ENCODE results near the gene AHI1. TPM values are rescaled to one million over a fixed set of nuclear protein-coding genes. Genes with fewer than 3 reads are reported as not detected.
"Not testable (repeated sequence)": the region's sequence is repeated elsewhere in the genome, so short reads cannot be mapped to it uniquely, and the experiment has no call there.

The AHI1 gene
- total RNA-seq, 1 experiment from 2014 or later: 4.7 TPM

- not testable (repeated sequence) for H3K27me3 ChIP-seq, H3K36me3 ChIP-seq, DNase-seq, H3K4me3 ChIP-seq, H3K9me3 ChIP-seq
These were observed 157.6 kb downstream of the AHI1 start for GRCh38 chr6:135339920-135340319.

DNA sequence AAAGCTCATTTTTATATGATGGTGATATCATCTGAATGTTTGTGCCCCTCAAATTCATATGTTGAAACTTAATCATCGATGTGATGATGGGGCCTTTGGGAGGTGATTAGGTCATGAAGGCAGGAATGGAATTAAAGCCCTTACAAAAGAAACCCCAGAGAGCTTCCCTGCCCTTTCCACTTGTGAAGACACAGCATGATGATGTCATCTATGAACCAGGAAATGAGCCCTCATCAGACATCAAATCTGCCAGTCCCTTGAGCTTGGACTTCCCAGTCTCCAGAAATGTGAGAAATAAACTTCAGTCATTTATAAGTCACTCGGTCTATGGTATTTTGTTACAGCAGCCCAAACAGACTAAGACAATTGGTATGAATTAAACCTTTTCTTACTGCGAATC, 163.4 kb downstream of the AHI1 start:
- no peak for DNase-seq
- Histone ChIP-seq H3K27me3 (no peaks in the 10 kb centered on the region), H3K4me3 (no peak overlapping the region), H3K36me3 (no peaks in the 10 kb centered on the region; the same call in 1 of the 2 replicates), H3K9me3 (no peaks in the 10 kb centered on the region)

DNA sequence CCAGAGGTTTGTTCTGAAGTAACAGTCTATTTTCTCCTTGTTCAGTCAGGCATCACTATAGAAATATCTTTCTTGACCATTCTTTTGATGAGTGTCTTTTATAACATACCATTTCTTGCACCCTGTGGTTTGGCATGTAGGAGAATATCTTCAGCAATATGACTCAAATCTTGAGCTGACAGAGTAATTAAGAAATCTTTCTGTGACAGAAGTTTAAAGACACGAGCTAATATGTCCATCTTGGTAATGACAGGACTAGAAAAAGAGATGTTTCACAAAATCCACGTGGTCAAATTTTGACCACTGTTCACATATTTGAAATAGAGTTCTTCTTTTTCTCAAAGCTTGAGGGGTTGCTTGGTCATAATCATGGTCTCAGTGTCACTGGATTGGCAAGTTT, 166.5 kb downstream of the AHI1 start:
- no peaks in the 10 kb centered on the region for H3K9me3 ChIP-seq
- H3K27me3 ChIP-seq: no peaks in the 10 kb centered on the region
- no peak overlapping the region for H3K4me3 ChIP-seq
- H3K36me3 ChIP-seq: no peaks in the 10 kb centered on the region; the same call in none of the 2 replicates
- DNase-seq: no peak

GRCh38 chr6:135329851-135330803, 167.4 kb downstream of the AHI1 start:
- H3K9me3 ChIP-seq: no peaks in the 10 kb centered on the region
- H3K4me3 ChIP-seq: no peak overlapping the region
- no peaks in the 10 kb centered on the region for H3K27me3 ChIP-seq
- no peak for DNase-seq
- H3K36me3 ChIP-seq: no peaks in the 10 kb centered on the region; the same call in none of the 2 replicates

- Histone ChIP-seq H3K27me3 (no peaks in the 10 kb centered on the region), H3K4me3 (no peak overlapping the region), H3K9me3 (no peaks in the 10 kb centered on the region), H3K36me3 (no peaks in the 10 kb centered on the region; the same call in none of the 2 replicates)
- DNase-seq: no peak
These were observed 169.4 kb downstream of the AHI1 start for GRCh38 chr6:135328136-135328535.

GRCh38 chr6:135325624-135326424, 171.7 kb downstream of the AHI1 start:
- Histone ChIP-seq H3K4me3 (no peak overlapping the region), H3K27me3 (no peaks in the 10 kb centered on the region), H3K9me3 (no peaks in the 10 kb centered on the region), H3K36me3 (no peaks in the 10 kb centered on the region; the same call in 1 of the 2 replicates)
- no peak for DNase-seq

DNA sequence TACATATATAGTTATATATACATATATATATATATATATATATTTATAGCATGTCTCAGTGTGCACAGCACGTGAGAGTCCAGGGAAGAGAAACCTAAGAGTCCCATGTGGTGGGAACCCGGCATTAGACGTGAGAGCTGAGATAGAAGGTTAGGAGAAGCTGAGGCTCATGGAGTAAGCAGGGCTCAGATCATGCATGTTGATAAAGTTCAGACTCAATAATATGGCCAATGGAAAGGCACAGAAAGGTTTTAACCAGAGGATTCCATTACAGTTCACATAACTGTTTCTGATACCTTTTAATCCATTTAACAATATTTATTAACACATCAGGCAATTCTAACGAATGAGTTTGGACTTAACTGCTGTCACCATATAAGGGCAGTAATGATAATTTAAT, 173.0 kb downstream of the AHI1 start:
- no peaks in the 10 kb centered on the region for H3K27me3 ChIP-seq
- no peaks in the 10 kb centered on the region; the same call in 1 of the 2 replicates for H3K36me3 ChIP-seq
- H3K4me3 ChIP-seq: no peak overlapping the region
- no peaks in the 10 kb centered on the region for H3K9me3 ChIP-seq
- no peak for DNase-seq

DNA sequence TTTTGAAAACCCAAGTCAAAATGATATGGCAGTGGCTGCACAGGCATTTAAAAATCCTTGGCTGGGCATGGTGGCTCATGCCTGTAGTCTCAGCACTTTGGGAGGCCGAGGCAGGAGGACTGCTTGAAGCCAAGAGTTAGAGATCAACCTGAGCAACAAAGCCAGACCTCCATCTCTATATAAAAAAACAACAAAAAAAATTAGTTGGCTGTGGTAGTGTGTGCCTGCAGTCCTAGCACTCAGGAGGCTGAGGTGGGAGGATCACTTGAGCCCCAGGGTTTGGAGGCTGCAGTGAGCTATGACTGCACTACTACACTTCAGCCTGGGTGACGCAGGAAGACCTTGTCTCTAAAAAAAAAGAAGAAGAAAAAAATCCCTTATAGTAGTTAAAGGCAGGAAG, 173.6 kb downstream of the AHI1 start:
- no peak overlapping the region for H3K4me3 ChIP-seq
- no peaks in the 10 kb centered on the region for H3K27me3 ChIP-seq
- no peaks in the 10 kb centered on the region; the same call in 1 of the 2 replicates for H3K36me3 ChIP-seq
- DNase-seq: no peak
- no peaks in the 10 kb centered on the region for H3K9me3 ChIP-seq

- Histone ChIP-seq H3K9me3 (no peaks in the 10 kb centered on the region), H3K27me3 (no peaks in the 10 kb centered on the region), H3K36me3 (no peaks in the 10 kb centered on the region; the same call in none of the 2 replicates), H3K4me3 (no peak overlapping the region)
- DNase-seq: no peak
These were observed 174.3 kb downstream of the AHI1 start for GRCh38 chr6:135323202-135323668.

- no peaks in the 10 kb centered on the region for H3K27me3 ChIP-seq
- no peak for DNase-seq
- H3K9me3 ChIP-seq: no peaks in the 10 kb centered on the region
- H3K4me3 ChIP-seq: no peak overlapping the region
- no peaks in the 10 kb centered on the region; the same call in none of the 2 replicates for H3K36me3 ChIP-seq
These were observed 174.9 kb downstream of the AHI1 start for GRCh38 chr6:135322427-135323201.

DNA sequence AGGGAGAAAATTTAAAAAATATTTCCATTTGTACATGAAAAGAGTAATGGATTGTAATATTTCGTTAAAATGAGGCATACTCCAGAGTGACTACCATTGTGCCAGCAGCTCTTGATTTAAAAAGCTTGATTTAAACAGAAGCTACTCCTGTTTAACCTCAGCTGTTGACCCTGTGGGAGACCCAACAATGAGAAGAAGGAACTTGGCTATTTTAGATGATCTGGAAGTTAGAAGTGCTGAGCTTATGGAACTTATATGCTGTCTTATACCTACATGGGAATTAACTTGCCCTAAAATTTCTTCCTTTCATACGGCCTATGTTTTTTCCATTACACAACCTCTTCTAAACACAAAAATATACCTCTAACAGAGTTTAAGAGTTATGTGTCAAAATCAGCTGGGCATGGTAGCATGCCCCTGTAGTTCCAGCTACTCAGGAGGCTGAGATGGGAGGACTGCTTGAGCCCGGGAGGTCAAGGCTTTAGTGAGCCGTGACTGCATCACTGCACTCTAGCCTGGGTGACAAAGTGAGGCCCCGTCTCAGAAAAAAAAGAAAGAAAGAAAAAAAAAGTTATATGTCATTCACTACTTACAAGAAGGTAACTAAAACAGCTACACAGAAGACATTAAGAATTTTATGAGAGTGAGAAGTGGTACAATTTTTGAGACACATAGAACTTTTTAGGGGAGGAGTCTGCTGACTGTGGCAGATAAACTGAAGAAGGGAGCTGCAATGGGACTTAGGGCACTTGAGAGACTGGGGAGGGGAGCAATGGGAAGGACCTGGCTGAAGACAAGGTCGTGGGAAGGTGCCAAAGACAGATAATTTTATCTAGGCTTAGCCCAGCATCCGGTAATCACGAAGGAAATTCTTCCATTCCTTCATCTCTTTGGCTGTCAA, 176.6 kb downstream of the AHI1 start:
- Histone ChIP-seq H3K36me3 (no peaks in the 10 kb centered on the region; the same call in 1 of the 2 replicates), H3K9me3 (no peaks in the 10 kb centered on the region), H3K4me3 (no peak overlapping the region), H3K27me3 (no peaks in the 10 kb centered on the region)
- no peak for DNase-seq

DNA sequence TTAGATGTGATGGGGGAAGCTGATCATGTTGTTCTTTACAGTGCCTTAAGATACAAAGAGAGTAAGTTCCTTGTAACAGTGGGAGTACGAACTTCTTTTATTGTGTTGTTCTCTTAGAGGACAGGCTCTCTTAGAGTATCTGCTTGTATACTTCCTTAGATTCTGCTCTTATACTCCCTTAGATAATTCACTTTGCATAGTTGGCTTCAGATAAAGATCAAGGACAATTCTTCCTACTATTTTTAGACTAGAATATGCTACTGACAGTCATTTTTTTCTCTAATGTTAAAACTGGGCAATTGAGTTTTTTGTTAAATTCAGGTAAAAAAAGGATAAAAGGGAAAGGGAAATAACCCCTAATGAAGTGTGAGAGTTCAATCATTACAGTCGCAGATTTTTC, 177.7 kb downstream of the AHI1 start:
- Histone ChIP-seq H3K27me3 (no peaks in the 10 kb centered on the region), H3K36me3 (no peaks in the 10 kb centered on the region; the same call in 1 of the 2 replicates), H3K4me3 (no peak overlapping the region), H3K9me3 (no peaks in the 10 kb centered on the region)
- no peak for DNase-seq

DNA sequence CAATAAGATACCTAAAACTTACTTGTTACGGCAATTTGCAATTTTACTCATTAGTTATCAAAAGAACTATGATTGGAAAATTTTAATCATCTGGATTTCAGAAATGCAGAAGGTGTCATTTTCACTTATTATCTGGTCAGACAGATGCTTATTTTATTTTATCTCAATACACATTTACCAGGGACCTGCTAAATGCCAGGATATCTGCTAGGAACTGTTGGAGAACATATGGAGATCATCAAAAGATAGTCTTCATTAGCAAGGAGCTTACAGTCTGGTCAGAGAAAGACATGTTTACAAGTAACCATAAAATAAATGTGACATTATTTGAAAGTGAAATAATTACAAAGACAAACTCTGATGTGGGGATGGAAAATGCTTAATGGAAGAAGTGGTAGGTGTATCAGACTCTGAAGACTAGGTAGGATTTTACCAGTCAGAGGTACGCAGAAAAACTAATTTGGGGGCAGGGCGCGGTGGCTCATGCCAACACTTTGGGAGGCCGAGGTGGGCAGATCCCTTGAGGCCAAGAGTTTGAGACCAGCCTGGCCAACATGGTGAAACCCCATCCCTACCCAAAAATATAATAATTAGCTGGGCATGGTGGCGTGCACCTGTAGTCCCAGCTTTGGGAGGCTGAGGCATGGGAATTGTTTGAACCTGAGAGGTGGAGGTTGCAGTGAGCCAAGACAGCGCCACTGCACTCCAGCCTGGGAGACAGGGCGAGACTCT, 178.6 kb downstream of the AHI1 start:
- H3K36me3 ChIP-seq: no peaks in the 10 kb centered on the region; the same call in 1 of the 2 replicates
- no peaks in the 10 kb centered on the region for H3K27me3 ChIP-seq
- no peak overlapping the region for H3K4me3 ChIP-seq
- DNase-seq: no peak
- H3K9me3 ChIP-seq: no peaks in the 10 kb centered on the region

DNA sequence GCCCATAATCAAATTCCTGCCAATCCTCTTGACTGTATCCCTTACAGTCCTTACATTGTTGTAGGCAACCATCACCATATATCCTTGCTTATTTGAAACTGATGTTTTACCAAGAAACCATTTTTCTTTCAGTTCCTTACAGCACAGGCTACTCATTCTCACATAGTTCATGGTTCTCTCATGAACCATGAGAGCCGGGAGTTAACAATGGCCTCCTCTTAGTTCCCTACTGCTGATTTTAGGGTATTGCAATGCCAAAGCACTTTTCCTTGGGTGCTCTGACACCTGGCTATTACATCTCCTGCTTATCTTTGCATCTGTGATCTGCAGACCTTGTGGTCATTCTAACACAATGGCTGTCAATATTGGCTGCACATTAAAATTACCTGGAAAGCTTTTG, 183.0 kb downstream of the AHI1 start:
- Histone ChIP-seq H3K9me3 (no peaks in the 10 kb centered on the region), H3K27me3 (no peaks in the 10 kb centered on the region), H3K4me3 (no peak overlapping the region), H3K36me3 (no peaks in the 10 kb centered on the region; the same call in 1 of the 2 replicates)
- DNase-seq: no peak

Measured in MG63 (cell line).